Stimulated activated CD8-positive, alpha-beta memory T cell treated with anti-CD3 and anti-CD28 coated beads, Interleukin-7, amount 100 ng/mL, for 24 hours (primary cell): ENCODE measurements around the gene CORO2B.

Experiments
- DNase-seq: peaks from one replicate; pipeline ENCODE4 v3.0.0-alpha.2; 2020; ENCODE audit warnings: low read depth

CORO2B gene

DNA sequence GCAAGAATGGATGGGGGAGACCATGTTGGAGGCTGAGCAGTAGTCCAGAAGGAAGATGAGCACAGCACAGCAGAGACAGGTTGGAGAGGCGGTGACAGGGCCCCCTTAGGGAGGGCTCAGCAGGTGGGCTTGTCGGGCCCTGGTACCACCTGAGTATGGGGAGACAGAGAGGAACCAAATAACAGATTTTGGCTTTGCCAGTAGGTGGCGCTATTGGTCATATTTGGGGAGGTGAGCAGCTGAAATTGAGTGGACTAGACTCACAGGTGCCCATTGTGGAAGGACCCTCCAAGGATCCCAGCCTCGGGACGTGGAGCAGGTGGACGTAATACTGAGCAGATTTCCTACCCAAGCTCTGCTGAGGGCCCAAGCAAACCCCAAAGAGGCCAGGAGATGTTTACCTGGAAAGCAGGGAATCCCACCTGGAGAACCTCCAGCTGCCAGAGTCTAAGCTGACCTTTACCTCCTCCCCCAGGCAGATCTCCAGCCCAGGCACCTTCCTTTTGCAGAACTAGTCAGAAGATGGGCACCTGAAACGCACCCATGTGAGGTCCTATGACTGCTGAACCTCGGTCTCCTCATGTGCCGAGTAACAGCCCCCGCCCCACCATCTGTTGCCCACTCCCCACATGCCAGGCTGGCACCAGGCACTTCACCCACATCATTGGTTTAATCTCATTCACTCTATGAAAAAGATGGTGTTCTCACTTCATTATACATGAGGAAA, 24.6 kb upstream of the CORO2B start:
- peak; percentile 41 for DNase-seq

DNA sequence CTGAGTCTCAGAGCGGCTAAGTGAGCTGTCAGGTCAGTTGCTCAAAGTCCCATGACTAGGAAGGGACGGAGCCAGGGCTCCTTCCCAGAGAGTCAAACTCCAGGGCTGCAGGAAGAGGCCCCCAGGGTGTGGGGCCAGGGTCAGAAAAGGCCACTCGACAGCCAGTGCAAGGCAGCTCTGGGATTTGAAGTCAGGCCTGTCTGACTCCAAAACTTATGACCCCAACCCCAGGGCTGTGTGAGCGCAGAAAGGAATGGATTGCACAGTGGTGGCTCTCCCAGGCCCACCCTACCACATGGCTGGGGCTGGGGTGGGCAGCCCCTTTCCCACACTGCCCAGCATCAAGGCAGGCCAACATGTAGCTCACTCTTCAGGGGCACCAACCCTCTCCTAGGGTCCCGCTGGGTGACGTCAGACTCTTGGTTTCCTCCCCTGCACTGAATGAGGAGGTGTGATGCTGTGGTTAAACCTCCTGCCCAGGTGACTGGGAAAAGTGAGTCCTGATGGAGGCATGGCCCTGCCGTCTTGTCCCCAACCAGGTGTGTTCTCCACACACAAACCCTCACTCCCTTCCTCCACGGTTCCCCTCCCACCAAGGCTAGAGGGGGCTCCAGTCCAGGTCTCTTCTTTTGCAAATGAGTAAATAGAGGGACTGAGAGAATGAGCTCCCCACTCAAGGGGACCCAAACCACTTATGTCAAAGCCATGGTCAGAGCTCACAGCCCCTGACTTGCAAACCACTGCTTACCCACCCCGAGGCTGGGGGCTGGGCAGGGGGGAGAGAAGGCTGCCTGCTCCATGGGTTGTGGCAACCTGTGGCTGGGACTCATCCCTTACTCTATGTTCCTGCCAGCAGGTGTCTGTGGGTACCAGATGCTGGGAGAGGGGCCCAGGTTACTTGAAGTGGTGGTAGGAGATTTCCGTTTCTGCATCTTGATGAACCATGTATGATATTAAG, 23.8 kb upstream of the CORO2B start:
- no peak for DNase-seq

DNA sequence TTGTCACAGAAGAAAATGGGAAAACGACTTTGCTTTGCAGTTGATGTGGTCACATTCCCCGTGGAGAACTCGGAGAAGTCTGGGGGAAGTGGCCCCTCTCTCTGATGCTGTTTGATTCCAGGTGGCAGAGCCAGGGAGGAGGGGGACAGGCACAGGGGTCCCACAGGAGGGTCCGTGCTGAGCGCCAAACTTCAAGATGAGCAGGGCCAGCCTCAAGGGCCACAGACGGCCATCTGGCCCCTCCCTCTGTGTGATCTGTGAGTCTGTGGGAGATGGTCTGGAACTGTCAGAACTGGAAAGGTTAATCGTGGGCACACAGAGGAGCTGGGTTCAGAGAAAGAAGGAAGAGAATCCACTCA, 23.1 kb upstream of the CORO2B start:
- DNase-seq: no peak

DNA sequence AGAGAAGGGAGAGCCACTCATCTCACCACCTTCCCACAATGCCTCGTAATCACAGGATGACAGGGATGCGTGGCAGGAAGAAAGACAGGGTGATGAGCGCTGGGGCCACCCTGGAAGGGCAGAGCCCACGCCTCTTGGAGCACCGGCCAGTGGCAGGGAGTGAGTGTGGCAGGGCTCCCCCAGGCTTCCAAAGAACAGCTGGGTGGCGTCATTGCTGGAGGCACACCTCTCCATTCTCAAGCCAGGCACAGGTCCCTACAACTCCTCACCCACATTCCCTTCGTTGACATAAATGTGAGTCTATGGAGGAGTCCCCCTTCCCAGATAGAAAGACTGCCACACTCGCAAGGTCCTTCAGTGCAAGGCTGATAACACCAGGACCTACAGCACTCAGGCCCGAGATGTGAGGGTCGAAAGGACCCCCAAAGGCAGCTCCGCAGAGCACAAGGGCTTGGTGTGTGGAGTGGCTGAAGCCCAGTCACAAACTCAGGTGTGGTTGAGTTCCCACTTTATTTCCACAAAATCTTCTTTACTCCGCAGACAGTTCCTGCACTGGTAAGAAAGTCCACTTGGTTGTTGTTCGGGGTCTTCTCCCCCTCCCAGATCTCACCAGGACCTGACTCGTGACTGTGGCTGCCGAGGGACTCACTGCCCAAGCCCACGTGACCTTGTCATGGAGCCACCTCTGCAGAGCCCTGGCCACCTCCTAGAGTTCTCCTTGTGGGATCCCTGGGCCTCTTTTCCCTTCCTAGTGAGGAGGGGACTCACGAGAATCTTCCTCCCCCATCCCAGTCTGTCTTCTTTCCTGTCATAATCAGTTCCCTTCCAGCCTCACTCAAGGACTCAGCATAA, 22.4 kb upstream of the CORO2B start:
- no peak for DNase-seq

DNA sequence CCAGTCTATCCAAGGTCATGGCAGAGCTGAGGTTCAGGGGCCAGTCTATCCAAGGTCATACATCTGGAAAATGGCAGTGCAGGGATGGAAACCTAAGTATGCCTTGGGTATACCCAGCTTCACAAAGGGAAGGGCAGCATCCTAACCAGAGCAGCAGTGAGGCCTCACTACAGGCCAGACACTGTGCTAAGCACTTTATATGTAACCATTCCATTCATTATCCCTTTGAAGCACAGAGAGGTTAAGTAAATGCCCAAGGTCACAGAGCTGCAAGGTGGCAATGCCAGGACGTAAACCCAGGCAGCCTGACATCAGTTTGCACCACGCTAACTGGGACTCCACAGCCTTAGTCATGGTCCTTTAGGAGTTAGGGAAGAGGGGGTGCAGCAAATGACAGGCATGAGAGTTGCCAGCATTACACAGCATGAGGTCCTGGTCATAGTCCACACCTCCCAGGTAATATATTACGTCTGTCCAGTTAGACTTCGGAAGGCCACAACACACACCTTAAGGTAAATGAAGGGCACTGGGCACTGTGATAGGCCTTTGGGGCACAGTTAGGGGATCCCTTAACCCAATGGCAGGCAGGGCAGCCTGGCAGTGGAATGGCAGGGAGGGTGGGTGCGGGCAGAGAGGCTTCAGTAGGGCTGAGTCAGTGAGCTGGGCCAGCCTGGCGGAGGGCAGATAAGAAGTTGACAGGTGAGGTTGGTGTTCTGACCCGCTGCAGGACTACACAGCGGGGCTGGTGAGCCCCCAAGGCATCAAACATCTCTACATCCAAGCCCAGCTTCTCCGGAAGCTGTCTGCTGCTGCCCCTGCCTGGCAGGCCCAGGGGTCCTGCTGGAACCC, 21.1 kb upstream of the CORO2B start:
- no peak for DNase-seq

GRCh38 chr15:68558318-68559305, 20.2 kb upstream of the CORO2B start:
- DNase-seq: no peak

DNA sequence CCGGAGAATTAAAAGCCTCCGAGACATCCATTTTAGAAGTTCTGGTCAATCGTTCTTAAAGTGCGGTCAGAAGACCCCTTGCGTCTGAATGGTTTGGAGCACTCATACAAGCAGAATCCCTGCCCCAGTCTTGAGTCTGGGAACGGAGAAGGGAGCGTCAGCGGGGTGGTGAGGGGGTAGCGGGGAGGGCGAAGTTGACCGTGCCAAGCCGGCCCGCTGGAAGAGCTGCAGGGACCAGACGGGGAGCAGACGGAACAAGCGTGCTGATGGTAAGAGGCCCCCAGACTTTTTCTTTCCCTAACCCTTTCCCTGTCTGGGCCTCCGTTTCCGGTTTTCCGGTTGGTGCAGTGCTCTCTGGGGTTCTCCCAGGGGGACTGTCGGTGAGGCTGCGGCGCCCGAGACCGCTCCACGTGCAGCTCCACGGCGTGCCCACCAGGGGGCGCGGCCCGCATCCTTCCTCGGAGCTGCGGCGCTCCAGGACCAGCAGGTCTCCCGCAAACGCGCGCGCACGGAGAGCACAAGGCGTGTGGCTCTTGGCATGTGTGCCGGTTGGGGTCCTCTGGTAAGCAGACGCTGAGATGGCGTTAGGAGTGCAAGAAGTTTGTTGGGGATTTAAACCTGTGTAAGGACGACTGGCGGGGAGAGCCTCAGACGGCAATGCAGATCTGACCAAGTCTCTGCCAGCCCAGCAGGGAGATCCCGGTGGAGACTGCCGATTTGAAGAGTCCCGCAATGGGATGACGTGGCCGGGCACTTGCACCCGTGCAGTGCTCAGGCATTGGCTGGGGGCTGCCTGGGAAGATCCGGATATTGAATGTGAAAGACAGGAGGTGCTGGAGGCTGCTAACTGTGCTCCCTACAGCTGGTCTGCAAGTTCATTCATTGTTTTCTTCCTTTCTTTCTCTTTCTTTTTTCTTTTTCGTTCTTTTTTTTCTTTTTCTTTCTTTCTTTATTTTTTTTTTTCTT, 19.2 kb upstream of the CORO2B start:
- DNase-seq: peak; percentile 55

DNA sequence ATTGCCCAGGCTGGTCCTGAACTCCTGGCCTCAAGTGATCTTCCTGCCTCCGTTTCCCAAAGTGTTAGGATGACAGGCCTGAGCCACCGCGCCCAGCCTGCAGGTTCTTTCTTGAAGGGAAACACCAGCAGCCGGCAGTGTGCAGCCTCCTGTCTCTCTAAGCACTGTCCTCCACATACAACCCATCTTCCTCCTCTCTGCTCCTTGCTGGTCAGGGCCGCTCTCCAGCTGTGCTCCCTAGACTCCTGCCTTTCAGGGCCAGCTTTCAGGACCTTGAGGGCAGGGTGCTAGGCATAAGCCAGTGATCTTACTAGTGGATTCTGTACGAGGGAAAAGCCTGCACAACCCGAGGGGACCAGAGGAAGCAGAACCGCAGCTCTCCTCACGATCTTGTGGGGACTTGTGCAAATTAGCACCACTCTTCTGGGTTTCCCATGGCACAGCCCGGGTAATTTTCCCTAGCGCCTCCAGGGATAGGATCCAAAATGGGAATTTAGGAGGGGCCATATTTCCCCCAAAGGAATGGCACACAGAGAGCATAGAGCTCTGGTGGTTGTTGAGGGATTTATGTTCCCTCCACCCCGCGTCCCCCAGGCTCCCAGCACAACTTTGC, 18.2 kb upstream of the CORO2B start:
- no peak for DNase-seq

- no peak for DNase-seq
Measured at GRCh38 chr15:68561171-68561900, 17.5 kb upstream of the CORO2B start.

- no peak for DNase-seq
Measured at GRCh38 chr15:68561901-68562300, 16.9 kb upstream of the CORO2B start.

DNA sequence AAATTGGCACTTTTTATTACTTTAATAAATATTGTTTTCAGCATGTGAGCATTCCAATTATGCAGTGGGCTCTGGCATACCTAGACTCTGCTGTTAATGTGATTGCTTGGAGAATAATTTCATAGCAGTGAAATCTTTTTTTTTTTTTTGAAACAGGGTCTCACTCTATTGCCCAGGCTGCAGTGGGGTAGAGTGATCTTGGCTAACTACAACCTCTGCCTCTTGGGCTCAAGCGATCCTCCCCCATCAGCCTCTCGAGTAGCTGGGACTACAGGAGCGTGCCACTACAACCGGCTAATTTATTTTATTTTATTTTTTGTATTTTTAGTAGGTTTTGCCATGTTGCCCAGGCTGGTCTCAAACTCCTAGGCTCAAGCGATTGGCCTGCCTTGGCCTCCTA, 14.6 kb upstream of the CORO2B start:
- no peak for DNase-seq

GRCh38 chr15:68565234-68565633, 13.6 kb upstream of the CORO2B start:
- no peak for DNase-seq

- no peak for DNase-seq
Measured at GRCh38 chr15:68565726-68566125, 13.1 kb upstream of the CORO2B start.

DNA sequence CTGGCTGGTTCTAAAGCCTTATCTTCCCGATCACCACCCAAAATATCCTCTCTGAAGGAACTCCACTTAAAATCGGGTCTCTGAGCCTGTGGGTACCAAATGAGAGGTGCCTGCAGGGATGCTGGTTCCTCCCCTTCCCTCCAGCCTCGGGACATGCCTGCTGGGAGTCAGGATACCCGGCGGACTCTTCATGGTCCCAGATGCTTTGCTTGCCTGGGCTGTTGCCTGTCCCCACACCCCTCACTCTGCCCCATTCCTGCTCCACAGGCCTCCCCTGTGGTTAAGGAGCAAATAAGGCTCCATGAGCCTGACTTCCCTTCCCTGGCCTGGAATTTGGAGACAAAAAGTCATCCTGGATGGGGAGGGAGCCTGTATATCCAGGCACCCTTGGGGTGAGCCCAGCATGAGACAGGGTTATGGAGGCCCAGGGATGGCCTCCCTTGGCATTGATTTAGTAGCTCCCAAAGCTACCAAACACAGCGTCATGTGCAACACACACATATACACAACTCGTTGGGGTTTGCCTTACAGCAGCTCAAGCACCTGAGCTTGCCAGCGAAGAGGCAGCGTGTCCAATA, 12.3 kb upstream of the CORO2B start:
- no peak for DNase-seq

DNA sequence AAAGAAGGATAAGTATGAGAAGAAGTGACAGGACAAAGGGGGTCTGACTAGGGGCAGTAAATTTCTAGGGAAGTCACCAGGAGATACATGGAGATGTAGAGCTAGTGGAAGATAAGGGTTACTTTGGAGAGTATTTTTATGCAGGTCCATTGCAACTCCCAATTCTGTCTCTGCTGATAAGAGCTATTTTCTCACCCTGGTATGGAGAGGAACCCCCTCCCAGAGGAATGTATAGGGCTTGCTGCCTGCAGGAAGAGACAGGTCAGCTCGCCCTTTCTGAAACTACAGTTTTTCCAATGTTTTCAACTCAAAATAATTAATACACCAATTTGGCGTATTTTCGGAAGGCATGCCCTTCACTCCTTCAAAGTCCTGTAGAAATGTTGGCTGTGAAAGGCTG, 11.4 kb upstream of the CORO2B start:
- no peak for DNase-seq

DNA sequence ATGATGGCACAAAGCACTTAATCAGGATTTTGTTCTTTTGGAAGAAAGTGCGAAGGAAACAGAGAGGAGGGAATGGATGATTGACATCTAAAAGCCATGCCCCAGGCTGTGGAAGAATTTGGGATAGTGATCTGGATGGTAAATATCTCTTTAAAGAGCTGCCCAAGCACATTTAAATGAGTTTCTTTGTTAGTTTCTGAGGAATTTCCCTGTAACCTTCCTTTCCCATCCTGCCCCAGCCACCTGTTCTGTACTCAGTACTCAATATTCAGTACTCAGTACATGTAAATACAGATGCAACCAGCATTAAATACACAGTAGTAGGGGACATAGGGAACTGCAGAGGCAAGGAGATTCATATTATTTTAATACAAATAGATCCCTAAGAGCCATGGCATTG, 7.8 kb upstream of the CORO2B start:
- no peak for DNase-seq

DNA sequence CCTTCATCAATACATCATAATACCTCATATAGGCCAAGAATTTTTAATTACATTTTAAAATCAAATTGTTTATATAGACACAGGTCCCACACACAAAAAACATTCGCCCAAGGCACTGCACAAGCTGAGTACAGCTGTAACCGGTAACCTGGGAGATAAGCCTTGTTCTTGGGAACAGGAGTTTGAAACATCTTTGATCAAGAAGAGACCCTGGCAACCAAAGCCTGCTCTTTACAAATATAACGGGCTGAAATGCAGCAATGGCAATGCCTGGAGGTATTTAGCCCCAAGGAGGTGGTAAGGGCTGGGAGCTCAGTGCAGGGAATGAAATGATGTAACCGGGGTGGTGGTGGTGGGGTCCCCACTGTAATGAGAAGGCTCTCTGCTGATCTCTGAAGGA, 7.2 kb upstream of the CORO2B start:
- DNase-seq: no peak

GRCh38 chr15:68572309-68572708, 6.5 kb upstream of the CORO2B start:
- DNase-seq: no peak
